Mucosa of stomach (tissue), 1 donor: ENCODE measurements around the gene ZDHHC7.
"Not testable (repeated sequence)": the region's sequence is repeated elsewhere in the genome, so short reads cannot be mapped to it uniquely, and the experiment has no call there.

Experiments
- H3K27me3 ChIP-seq: one replicate; pipeline ENCODE4 v1.7.0; 2013; ENCODE audit warnings: mild to moderate bottlenecking, low read length; ENCODE audit not compliant: control insufficient read depth, insufficient read depth
- H3K36me3 ChIP-seq: one replicate; pipeline ENCODE4 v1.7.0; 2013; ENCODE audit warnings: low read length; ENCODE audit not compliant: control insufficient read depth, insufficient read depth
- H3K4me1 ChIP-seq: one replicate; pipeline ENCODE4 v1.7.0; 2013; ENCODE audit warnings: mild to moderate bottlenecking, low read length; ENCODE audit not compliant: control insufficient read depth, insufficient read depth
- H3K4me3 ChIP-seq: one replicate; pipeline ENCODE4 v1.7.0; 2013; ENCODE audit warnings: low read length
- H3K9ac ChIP-seq: one replicate; pipeline ENCODE4 v1.7.0; 2013; ENCODE audit warnings: mild to moderate bottlenecking, low read length, moderate library complexity
- H3K9me3 ChIP-seq: one replicate; pipeline ENCODE4 v1.7.0; 2013; ENCODE audit warnings: mild to moderate bottlenecking, low read length, moderate library complexity; ENCODE audit not compliant: control insufficient read depth
- donor health status: Pancreatic carcinoma.

ZDHHC7 gene

DNA sequence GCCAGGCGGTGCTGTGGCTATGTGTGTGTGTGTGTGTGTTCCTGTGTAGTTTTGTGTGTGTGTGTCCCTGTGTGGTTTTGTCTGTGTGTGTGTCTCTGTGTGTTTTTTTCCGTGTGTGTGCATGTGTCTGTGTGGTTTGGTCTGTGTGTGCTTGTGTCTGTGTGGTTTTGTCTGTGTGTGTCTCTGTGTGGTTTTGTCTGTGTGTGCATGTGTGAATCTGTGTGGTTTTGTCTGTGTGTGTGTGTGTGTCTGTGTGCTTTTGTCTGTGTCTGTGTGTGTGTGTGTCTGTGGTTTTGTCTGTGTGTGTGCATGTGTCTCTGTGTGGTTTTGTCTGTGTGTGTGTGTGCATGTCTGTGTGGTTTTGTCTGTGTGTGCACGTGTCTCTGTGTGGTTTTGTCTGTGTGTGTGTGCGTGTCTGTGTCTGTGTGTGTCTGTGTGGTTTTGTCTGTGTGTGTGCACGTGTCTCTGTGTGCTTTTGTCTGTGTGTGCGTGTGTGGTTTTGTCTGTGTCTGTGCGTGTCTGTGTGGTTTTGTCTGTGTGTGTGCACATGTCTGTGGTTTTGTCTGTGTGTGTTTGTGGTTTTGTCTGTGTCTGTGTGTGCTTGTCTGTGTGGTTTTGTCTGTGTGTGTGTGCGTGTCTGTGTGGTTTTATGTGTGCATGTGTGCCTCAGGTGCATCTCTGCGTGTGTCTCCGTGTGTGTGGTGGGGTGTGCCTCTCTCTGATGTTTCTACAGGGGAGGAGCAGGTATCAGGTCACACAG, 62.3 kb downstream of the ZDHHC7 start:
- Histone ChIP-seq H3K27me3 (no peaks in the 10 kb centered on the region), H3K4me1 (peaks cover 12% of the 10 kb centered on the region)

GRCh38 chr16:84947996-84948850, 63.1 kb downstream of the ZDHHC7 start:
- Histone ChIP-seq H3K4me3 (no peak overlapping the region), H3K9ac (no peak overlapping the region), H3K36me3 (no peaks in the 10 kb centered on the region), H3K9me3 (no peaks in the 10 kb centered on the region), H3K4me1 (peaks cover 10% of the 10 kb centered on the region), H3K27me3 (no peaks in the 10 kb centered on the region)

More for the DNA sequence above, 62.3 kb downstream of the ZDHHC7 start:
- no peak overlapping the region for H3K9ac ChIP-seq
- no peaks in the 10 kb centered on the region for H3K36me3 ChIP-seq
- no peak overlapping the region for H3K4me3 ChIP-seq
- H3K9me3 ChIP-seq: no peaks in the 10 kb centered on the region

DNA sequence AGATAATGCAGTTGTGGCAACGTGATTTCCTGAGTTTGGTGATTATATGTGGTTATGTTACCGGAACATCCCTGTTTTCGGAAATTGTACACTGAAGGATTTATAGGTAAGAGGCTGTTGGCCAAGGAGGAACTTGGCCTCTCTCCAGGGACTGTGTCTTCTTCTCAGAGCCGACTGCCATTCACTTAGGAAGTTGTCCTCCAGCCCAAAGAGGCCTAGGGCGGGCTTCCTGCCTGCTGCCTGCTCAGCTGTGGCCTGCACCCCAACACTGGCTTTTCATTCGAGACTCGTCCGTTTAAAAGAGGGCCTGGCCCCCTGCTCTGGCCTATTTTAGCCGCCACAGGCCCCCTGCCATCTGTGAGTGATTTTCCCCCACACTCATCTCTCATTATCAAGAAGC, 64.3 kb downstream of the ZDHHC7 start:
- no peaks in the 10 kb centered on the region for H3K9me3 ChIP-seq

GRCh38 chr16:84943620-84944019, 67.7 kb downstream of the ZDHHC7 start:
- Histone ChIP-seq H3K9me3 (no peaks in the 10 kb centered on the region), H3K4me1 (no peaks in the 10 kb centered on the region), H3K4me3 (no peak overlapping the region), H3K27me3 (no peaks in the 10 kb centered on the region), H3K36me3 (no peaks in the 10 kb centered on the region), H3K9ac (no peak overlapping the region)

More for the DNA sequence above, 64.3 kb downstream of the ZDHHC7 start:
- H3K4me3 ChIP-seq: no peak overlapping the region
- H3K36me3 ChIP-seq: no peaks in the 10 kb centered on the region
- H3K4me1 ChIP-seq: no peaks in the 10 kb centered on the region
- H3K27me3 ChIP-seq: no peaks in the 10 kb centered on the region
- H3K9ac ChIP-seq: no peak overlapping the region

DNA sequence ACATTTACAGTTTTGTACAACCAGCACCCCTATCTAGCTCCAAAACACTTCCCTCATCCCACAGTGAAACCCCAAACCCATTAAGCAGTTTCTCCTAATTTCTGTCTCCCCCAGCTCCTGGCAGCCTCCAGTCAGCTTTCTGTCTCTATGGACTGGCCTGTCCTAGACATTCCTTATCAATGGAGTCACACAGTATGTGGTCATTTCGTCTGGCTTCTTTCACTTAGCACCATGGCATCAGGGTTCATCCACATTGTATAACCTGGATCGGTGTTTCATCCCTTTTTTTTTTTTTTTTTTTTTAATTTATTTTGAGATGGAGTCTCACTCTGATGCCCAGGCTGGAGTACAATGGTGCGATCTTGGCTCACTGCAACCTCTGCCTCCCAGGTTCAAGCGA, 68.5 kb downstream of the ZDHHC7 start:
- Histone ChIP-seq H3K36me3 (no peaks in the 10 kb centered on the region), H3K27me3 (no peaks in the 10 kb centered on the region), H3K4me3 (no peak overlapping the region), H3K9me3 (no peaks in the 10 kb centered on the region), H3K9ac (no peak overlapping the region), H3K4me1 (no peaks in the 10 kb centered on the region)

DNA sequence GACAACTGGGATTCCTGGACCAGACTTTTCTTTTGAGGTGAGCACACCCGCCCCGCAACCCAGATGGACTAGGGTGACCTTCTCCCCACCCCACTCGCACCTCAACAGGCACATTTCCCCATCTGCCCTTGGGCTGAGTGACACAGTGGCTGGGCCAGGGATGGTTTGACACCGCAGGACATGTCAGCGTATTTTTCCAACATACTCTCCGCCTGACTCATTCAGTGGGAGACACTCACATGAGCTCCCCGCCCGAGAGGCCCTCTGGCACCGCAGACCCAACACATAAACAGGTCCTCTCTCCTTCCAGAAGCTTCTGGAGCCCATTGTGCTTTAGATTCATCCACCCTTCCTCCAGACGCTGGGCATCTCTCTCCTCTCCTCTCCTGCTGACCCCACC, 69.4 kb downstream of the ZDHHC7 start:
- Histone ChIP-seq H3K9ac (no peak overlapping the region), H3K4me1 (no peaks in the 10 kb centered on the region), H3K9me3 (no peaks in the 10 kb centered on the region), H3K4me3 (no peak overlapping the region), H3K27me3 (no peaks in the 10 kb centered on the region), H3K36me3 (no peaks in the 10 kb centered on the region)

- H3K27me3 ChIP-seq: no peaks in the 10 kb centered on the region
Measured at GRCh38 chr16:84940670-84941551, 70.4 kb downstream of the ZDHHC7 start.

DNA sequence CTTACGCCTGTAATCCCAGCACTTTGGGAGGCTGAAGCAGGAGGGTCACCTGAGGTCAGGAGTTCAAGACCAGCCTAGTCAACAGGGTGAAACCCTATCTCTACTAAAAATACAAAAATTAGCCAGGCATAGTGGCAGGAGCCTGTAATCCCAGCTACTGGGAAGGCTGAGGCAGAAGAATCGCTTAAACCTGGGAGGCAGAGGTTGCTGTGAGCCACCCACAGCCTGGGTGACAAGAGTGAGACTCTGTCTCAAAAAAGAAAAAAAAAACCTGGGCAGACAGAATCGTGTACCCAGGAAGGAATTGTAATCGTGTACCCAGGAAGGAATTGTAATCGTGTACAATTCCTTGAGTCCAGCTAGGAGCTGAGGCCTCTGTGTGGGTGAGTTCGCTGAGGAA, 72.7 kb downstream of the ZDHHC7 start:
- not testable (repeated sequence) for H3K27me3 ChIP-seq, H3K4me3 ChIP-seq, H3K4me1 ChIP-seq, H3K9me3 ChIP-seq, H3K9ac ChIP-seq, H3K36me3 ChIP-seq

More at GRCh38 chr16:84940670-84941551, 70.4 kb downstream of the ZDHHC7 start:
- Histone ChIP-seq H3K9me3 (no peaks in the 10 kb centered on the region), H3K4me1 (no peaks in the 10 kb centered on the region), H3K36me3 (no peaks in the 10 kb centered on the region), H3K9ac (no peak overlapping the region), H3K4me3 (no peak overlapping the region)

DNA sequence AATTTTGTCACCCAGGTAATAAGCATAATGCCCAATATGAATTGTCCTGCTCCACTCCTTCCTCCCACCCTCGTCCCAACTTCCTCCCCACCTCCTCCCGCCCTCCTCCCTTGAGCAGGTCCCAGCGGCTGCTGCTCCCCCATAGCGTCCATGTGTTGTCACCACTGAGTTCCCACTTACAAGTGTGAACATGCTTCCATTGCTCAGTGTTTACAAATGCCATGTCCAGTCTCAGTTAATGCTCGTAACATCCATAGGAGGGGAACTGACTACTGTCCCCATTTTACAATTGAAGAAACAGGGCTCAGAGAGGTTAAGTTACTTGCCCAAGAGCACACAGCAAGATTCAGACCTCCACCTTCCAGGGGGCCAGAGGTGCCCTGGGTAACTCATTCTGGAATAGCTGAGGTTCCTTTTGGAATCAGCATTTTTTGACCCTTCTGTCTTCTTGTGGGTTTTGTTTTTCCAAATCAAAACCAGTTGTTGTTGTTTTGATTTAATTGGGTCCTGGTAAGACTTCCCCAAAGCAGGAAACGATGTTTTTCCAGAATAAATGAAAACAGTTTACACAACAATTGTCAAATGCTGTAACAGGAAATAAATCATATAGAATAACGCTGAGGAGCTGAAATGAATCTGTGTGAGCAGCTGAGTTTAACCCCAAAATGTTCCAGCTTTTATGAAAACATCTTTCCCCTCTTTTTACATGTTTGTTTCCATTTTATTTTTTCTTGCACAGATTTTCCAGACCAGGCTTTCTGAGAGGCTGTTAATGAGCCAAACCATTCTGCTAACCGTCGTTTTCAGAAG, 73.9 kb downstream of the ZDHHC7 start:
- H3K27me3 ChIP-seq: no peaks in the 10 kb centered on the region
- no peaks in the 10 kb centered on the region for H3K4me1 ChIP-seq
- no peaks in the 10 kb centered on the region for H3K9me3 ChIP-seq
- H3K4me3 ChIP-seq: no peak overlapping the region
- H3K36me3 ChIP-seq: no peaks in the 10 kb centered on the region
- no peak overlapping the region for H3K9ac ChIP-seq

GRCh38 chr16:84933774-84934631, 77.3 kb downstream of the ZDHHC7 start:
- peaks cover 8% of the 10 kb centered on the region for H3K4me1 ChIP-seq
- no peaks in the 10 kb centered on the region for H3K36me3 ChIP-seq
- no peaks in the 10 kb centered on the region for H3K9me3 ChIP-seq
- no peak overlapping the region for H3K4me3 ChIP-seq
- H3K27me3 ChIP-seq: no peaks in the 10 kb centered on the region
- H3K9ac ChIP-seq: no peak overlapping the region
